ENCODE measurements around the gene SCUBE3. TPM values are rescaled to one million over a fixed set of nuclear protein-coding genes. Genes with fewer than 3 reads are reported as not detected.

Gene SCUBE3
- total and polyA plus RNA-seq, 9 of the 15 experiments (the other 6 are each of a cell fraction or from before 2014, with no cell fraction given) = 0.01 to 0.11 TPM; not detected in 7

DNA sequence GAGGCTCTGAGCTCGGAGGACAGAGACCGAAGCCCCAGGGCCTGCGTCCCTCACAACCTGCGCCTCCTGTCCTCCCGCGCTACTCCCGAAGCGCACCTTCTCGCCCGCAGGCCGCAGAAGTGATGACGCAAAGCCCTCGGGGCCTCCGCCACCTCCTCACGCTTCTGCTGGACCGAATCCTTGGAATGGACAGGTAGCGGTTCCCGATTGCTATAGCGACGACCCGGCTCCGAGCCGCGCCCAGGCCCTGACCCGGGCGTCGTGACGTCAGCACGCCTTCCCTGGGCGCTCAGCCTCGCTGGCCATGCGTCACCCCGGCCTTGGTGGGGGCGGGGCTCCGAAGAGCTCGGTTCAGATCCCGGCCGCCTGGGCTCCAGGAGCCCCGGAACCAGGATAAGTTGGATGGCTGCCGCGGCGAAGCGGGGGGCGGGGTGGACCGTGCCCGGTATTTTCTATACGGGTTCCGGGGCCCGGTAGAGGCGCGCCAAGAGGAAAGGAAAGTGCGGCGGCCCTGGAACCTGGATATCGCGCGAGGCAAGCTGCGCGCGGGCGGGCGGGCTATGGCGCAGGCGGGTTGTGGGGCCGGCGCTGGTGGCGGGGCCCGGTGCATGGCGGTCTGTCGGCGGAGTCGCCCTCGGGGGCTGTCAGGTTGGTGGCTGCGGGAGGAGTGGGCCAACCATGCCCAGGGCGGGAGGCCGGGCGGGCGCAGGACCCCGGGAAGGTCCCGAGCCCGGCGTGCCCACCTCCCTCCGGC lies 45.6 kb downstream of the SCUBE3 start, which contains the start of gene ZNF76 (continued):
- TF ChIP-seq POLR2AphosphoS5 (IDR thresholded peaks at IDR 0.05; ENCODE audit: control insufficient read depth, insufficient read depth, low read depth, low read length) = no peak; the same call in none of the 2 replicates
- peak in 1 of 2 experiments; percentile 89; a peak in 2 of 4 replicates for TF ChIP-seq RCOR1 (IDR thresholded peaks at IDR 0.05; ENCODE audit: borderline replicate concordance in 1 of 2, low read depth in 2 of 2, low read length in 2 of 2)
- peak; percentile 48; the same call in 1 of the 2 replicates for TF ChIP-seq ELF4 (CRISPR knock-in tag; IDR thresholded peaks at IDR 0.05)
- TF ChIP-seq ZFP1 (CRISPR knock-in tag; IDR thresholded peaks at IDR 0.05) = no peak
- TF ChIP-seq E2F4 (CRISPR knock-in tag; IDR thresholded peaks at IDR 0.05; ENCODE audit: low read depth) = peak; percentile 79; the same call in 1 of the 2 replicates
- no peak for TF ChIP-seq ZHX1 (conservative IDR thresholded peaks at IDR 0.05; ENCODE audit: low read length)
- peak; percentile 100 for TF ChIP-seq HMGN3 (IDR thresholded peaks at IDR 0.05; ENCODE audit: borderline replicate concordance, extremely low read depth, insufficient read length, low read depth, low read length)
- TF ChIP-seq KLF1 (tag; IDR thresholded peaks at IDR 0.05) = peak; percentile 94; the same call in 1 of the 2 replicates
- no peak for TF ChIP-seq GTF2A2 (tag; IDR thresholded peaks at IDR 0.05)
- TF ChIP-seq HNRNPUL1 (IDR thresholded peaks at IDR 0.05; ENCODE audit: low read length) = no peak
- TF ChIP-seq ZC3H8 (IDR thresholded peaks at IDR 0.05) = no peak
- no peak for TF ChIP-seq ZNF124 (CRISPR knock-in tag; IDR thresholded peaks at IDR 0.05)
- TF ChIP-seq NCOR1 (IDR thresholded peaks at IDR 0.05) = peak; percentile 93
- TF ChIP-seq ATF7 (IDR thresholded peaks at IDR 0.05) = peak; percentile 98
- peak; percentile 24; the same call in 1 of the 2 replicates for TF ChIP-seq CBX5 (IDR thresholded peaks at IDR 0.05; ENCODE audit: borderline replicate concordance, low read depth)
- TF ChIP-seq DACH1 (IDR thresholded peaks at IDR 0.05; ENCODE audit: partially characterized antibody) = no peak
- TF ChIP-seq PYGO2 (tag; IDR thresholded peaks at IDR 0.05) = no peak
- TF ChIP-seq, protein P1, sequence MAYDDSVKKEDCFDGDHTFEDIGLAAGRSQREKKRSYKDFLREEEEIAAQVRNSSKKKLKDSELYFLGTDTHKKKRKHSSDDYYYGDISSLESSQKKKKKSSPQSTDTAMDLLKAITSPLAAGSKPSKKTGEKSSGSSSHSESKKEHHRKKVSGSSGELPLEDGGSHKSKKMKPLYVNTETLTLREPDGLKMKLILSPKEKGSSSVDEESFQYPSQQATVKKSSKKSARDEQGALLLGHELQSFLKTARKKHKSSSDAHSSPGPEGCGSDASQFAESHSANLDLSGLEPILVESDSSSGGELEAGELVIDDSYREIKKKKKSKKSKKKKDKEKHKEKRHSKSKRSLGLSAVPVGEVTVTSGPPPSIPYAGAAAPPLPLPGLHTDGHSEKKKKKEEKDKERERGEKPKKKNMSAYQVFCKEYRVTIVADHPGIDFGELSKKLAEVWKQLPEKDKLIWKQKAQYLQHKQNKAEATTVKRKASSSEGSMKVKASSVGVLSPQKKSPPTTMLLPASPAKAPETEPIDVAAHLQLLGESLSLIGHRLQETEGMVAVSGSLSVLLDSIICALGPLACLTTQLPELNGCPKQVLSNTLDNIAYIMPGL (CRISPR knock-in tag; IDR thresholded peaks at IDR 0.05) = peak; percentile 98
- TF ChIP-seq JUND (IDR thresholded peaks at IDR 0.05; ENCODE audit: borderline replicate concordance, low read depth, low read length) = peak; percentile 93
- TF ChIP-seq JUND (tag; IDR thresholded peaks at IDR 0.05; ENCODE audit: borderline replicate concordance, low read depth, low read length) = peak; percentile 85; the same call in 1 of the 3 replicates
- peak; percentile 96 for TF ChIP-seq NR4A1 (CRISPR knock-in tag; IDR thresholded peaks at IDR 0.05)
- peak; percentile 69 for TF ChIP-seq NR4A1 (tag; IDR thresholded peaks at IDR 0.05)
